Measurements from ENCODE around the gene TMED5.

Gene TMED5

GRCh38 chr1:93124556-93125355, 55.5 kb downstream of the TMED5 start:
- TF ChIP-seq CTCF (IDR thresholded peaks at IDR 0.05; ENCODE audit: control insufficient read depth, extremely low read depth, insufficient read depth): no peak
- no peak overlapping the region for H3K4me3 ChIP-seq (ENCODE audit: low read depth, low read length)
- no peak for DNase-seq (ENCODE audit: low read depth)

GRCh38 chr1:93123201-93123783, 56.9 kb downstream of the TMED5 start:
- no peak for TF ChIP-seq CTCF (IDR thresholded peaks at IDR 0.05; ENCODE audit: control insufficient read depth, extremely low read depth, insufficient read depth)
- DNase-seq (ENCODE audit: low read depth): no peak

GRCh38 chr1:93120614-93121013, 59.6 kb downstream of the TMED5 start:
- no peak for DNase-seq (ENCODE audit: low read depth)
- no peak for TF ChIP-seq CTCF (IDR thresholded peaks at IDR 0.05; ENCODE audit: control insufficient read depth, extremely low read depth, insufficient read depth)
- H3K4me3 ChIP-seq (ENCODE audit: low read depth, low read length): no peak overlapping the region

More at GRCh38 chr1:93123201-93123783, 56.9 kb downstream of the TMED5 start:
- H3K4me3 ChIP-seq (ENCODE audit: low read depth, low read length): no peak overlapping the region

GRCh38 chr1:93114391-93114790, 65.8 kb downstream of the TMED5 start:
- no peak for DNase-seq (ENCODE audit: low read depth)
- H3K4me3 ChIP-seq (ENCODE audit: low read depth, low read length): no peak overlapping the region

GRCh38 chr1:93113127-93113526, 67.1 kb downstream of the TMED5 start:
- no peak for DNase-seq (ENCODE audit: low read depth)
- no peak for TF ChIP-seq CTCF (IDR thresholded peaks at IDR 0.05; ENCODE audit: control insufficient read depth, extremely low read depth, insufficient read depth)
- H3K4me3 ChIP-seq (ENCODE audit: low read depth, low read length): no peak overlapping the region

More at GRCh38 chr1:93114391-93114790, 65.8 kb downstream of the TMED5 start:
- no peak for TF ChIP-seq CTCF (IDR thresholded peaks at IDR 0.05; ENCODE audit: control insufficient read depth, extremely low read depth, insufficient read depth)

- no peak for TF ChIP-seq CTCF (IDR thresholded peaks at IDR 0.05; ENCODE audit: control insufficient read depth, extremely low read depth, insufficient read depth)
- no peak for DNase-seq (ENCODE audit: low read depth)
- H3K4me3 ChIP-seq (ENCODE audit: low read depth, low read length): no peak overlapping the region
Measured at GRCh38 chr1:93111561-93111960, 68.7 kb downstream of the TMED5 start.

All from LNCaP clone FGC (cell line).